Esophagus squamous epithelium (tissue), 5 donors: ENCODE results near the gene C20orf96. TPM values are rescaled to one million over a fixed set of nuclear protein-coding genes. Genes with fewer than 3 reads are reported as not detected.
"Not testable (repeated sequence)": the region's sequence is repeated elsewhere in the genome, so short reads cannot be mapped to it uniquely, and the experiment has no call there.

Source experiments
- DNase-seq: peaks from one replicate; lab custom pipeline; 2025; lab: John Stamatoyannopoulos, UW
- H3K27ac ChIP-seq, 4 donors: fragments of 200-600 bp; sonication (generic); one replicate each; pipeline ENCODE4 v1.5.1; 2016 to 2019; ENCODE audit warnings: mild to moderate bottlenecking in 1 of 4
- H3K27me3 ChIP-seq, 4 donors: fragments of 200-600 bp; sonication (generic); 1 replicate in 3 of 4; 2 replicates in 1 of 4; pipeline versions ENCODE4 v1.5.1 to v1.6.0; 2017 to 2021; ENCODE audit warnings: antibody characterized with exemption in 1 of 4
- H3K36me3 ChIP-seq, 3 donors: fragments of 200-600 bp; sonication (generic); one replicate each; pipeline ENCODE4 v1.5.1; 2016 to 2019
- H3K4me1 ChIP-seq, 3 donors: fragments of 200-600 bp; sonication (generic); one replicate each; pipeline ENCODE4 v1.5.1; 2017 to 2019
- H3K4me3 ChIP-seq, 4 donors: fragments of 200-600 bp; sonication (generic); 1 replicate in 3 of 4; 2 replicates in 1 of 4; pipeline ENCODE4 v1.5.1; 2016 to 2019; ENCODE audit warnings: mild to moderate bottlenecking in 2 of 4, moderate library complexity in 1 of 4
- H3K9me3 ChIP-seq, 3 donors: fragments of 200-600 bp; sonication (generic); one replicate each; pipeline ENCODE4 v1.5.1; 2016 to 2019
- CTCF ChIP-seq, 6 experiments: fragments of 450-650 bp in 4 of 6; fragments of 200-600 bp in 2 of 6; sonication (generic) in 2 of 6; IDR thresholded peaks; one replicate each; pipeline ENCODE4 v1.5.1; 2016 to 2019; ENCODE audit warnings: antibody characterized with exemption in 6 of 6, mild to moderate bottlenecking in 4 of 6, moderate library complexity in 4 of 6
- POLR2A ChIP-seq, 4 donors: fragments of 450-650 bp; IDR thresholded peaks; one replicate each; pipeline ENCODE4 v1.6.1; 2017; ENCODE audit warnings: antibody characterized with exemption in 4 of 4, mild to moderate bottlenecking in 4 of 4, moderate library complexity in 3 of 4
- WGBS, 2 donors: methylation state at CpG; one replicate each; pipeline ENCODE4 v1.1.5; 2018; 5-methylcytosine and 5-hydroxymethylcytosine counted together
- intact Hi-C: fragments of 100-400 bp; cut with DNase I; formaldehyde crosslinking; loops from one replicate; pipeline ENCODE4 v1.15.0; 2022
- total RNA-seq, 4 donors: library from RNA; depleted of rRNA; stranded (reverse); fragments of >200 nt; gene quantifications; one replicate each; pipeline ENCODE4 v1.1.0, GENCODE V29; 2016
- donor health status: DM: yes; HTN: yes; CAD: no.

Gene C20orf96, protein sequence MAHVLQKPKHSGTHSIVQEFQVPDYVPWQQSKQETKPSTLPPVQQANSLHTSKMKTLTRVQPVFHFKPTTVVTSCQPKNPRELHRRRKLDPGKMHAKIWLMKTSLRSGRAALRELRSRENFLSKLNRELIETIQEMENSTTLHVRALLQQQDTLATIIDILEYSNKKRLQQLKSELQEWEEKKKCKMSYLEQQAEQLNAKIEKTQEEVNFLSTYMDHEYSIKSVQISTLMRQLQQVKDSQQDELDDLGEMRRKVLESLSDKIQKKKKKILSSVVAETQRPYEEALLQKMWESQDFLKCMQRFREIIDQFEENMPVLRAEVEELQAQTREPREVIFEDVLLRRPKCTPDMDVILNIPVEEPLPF
- total RNA-seq = 1 to 10 TPM in 2 of 4 donors, under 1 TPM in 2; 0.19 to 1.1 (median 0.89) TPM

DNA sequence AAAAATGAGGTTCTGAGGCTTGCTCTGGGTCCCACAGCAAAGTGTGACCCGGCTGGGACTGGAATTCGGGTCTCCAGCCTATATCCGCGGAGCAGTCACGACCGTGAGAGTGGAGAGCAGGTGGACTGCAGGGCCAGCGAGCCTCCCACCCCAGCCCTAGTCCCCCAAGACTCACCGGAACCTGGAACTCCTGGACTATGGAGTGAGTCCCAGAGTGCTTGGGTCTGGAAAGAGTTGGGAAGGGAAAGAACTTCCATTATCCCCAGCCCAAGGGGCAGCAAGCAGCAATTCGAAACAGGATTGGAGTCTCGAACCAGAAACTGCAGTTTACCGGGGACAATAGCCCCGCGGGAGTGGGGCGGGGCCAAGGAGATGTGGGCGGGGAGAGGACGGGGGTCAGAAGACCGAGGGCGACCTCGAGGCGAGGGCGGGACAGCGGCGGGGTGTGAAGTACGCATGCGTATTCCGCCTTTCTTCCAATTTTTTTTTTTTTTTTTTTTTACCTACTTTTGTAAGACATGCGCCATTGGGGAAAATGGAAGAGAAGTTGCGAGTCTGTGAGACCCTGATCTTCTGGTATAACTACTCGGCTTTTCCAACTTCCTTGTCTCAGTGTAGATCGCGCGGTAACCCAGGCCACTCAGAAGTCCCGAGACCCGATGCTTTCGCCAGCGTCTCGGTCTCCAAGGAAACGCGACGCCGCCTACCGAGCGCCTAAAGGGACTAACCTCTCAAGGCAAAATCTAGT is at the start of gene C20orf96:
Gene C20orf96 (minus strand): TSS at position 667 of the 748 bp plus-strand sequence. CDS start 140 bp downstream, at position 527.
- Histone ChIP-seq H3K4me1 (peaks cover 3 to 22% (median 13%) of the 10 kb centered on the region in 3 donors), H3K36me3 (no peaks in the 10 kb centered on the region), H3K9me3 (no peaks in the 10 kb centered on the region), H3K27ac (peak within 1 kb of the TSS; percentile 68 to 86 (median 81)), H3K4me3 (peak within 1 kb of the TSS; percentile 38 to 70 (median 64)), H3K27me3 (no peaks in the 10 kb centered on the region)
- no peak for TF ChIP-seq POLR2A (IDR thresholded peaks at IDR 0.05)
- peak in 4 of 6 experiments; percentile 45 to 55 (median 50) for TF ChIP-seq CTCF (IDR thresholded peaks at IDR 0.05)
- DNase-seq = peak; percentile 42
- 0 to 1% methylated on average over 41 to 43 of the region's 43 CpGs for WGBS, 2 donors
- intact Hi-C loops = no loop called here

GRCh38 chr20:336040-336439 is 45.5 kb upstream of the C20orf96 start:
- DNase-seq, H3K4me1 ChIP-seq, H3K9me3 ChIP-seq, H3K4me3 ChIP-seq, H3K36me3 ChIP-seq, intact Hi-C loops, H3K27me3 ChIP-seq, H3K27ac ChIP-seq: not testable (repeated sequence)
- WGBS, 2 donors = 80% methylated on average over 1 of the region's 1 CpG; no CpG with 5 or more reads in 1 of the 2 donors

GRCh38 chr20:334578-334977 is 44.0 kb upstream of the C20orf96 start:
- no peaks in the 10 kb centered on the region for H3K27me3 ChIP-seq
- 90 to 93% methylated on average over 8 of the region's 8 CpGs for WGBS, 2 donors
- no peak overlapping the region for H3K4me3 ChIP-seq
- TF ChIP-seq CTCF (IDR thresholded peaks at IDR 0.05) (no peak), POLR2A (IDR thresholded peaks at IDR 0.05) (no peak)
- H3K27ac ChIP-seq = no peak overlapping the region
- peaks cover 9 to 15% (median 11%) of the 10 kb centered on the region in 3 donors for H3K4me1 ChIP-seq
- intact Hi-C loops = no loop called here
- no peaks in the 10 kb centered on the region for H3K36me3 ChIP-seq
- DNase-seq = no peak
- no peaks in the 10 kb centered on the region for H3K9me3 ChIP-seq

- intact Hi-C loops = no loop called here
- 35 to 49% methylated on average over 10 to 13 of the region's 16 CpGs for WGBS, 2 donors
- Histone ChIP-seq H3K27me3 (peaks cover 0 to 6% (median 0%) of the 10 kb centered on the region in 4 donors), H3K36me3 (no peaks in the 10 kb centered on the region), H3K4me3 (no peak overlapping the region), H3K9me3 (no peaks in the 10 kb centered on the region), H3K4me1 (peaks cover 26 to 53% (median 35%) of the 10 kb centered on the region in 3 donors), H3K27ac (peak overlapping the region in 1 of 4 donors; percentile 98)
- no peak for DNase-seq
- TF ChIP-seq CTCF (IDR thresholded peaks at IDR 0.05) = peak; percentile 58 to 84 (median 74)
- TF ChIP-seq POLR2A (IDR thresholded peaks at IDR 0.05) = no peak
Observed at GRCh38 chr20:330233-331149, 39.9 kb upstream of the C20orf96 start.

DNA sequence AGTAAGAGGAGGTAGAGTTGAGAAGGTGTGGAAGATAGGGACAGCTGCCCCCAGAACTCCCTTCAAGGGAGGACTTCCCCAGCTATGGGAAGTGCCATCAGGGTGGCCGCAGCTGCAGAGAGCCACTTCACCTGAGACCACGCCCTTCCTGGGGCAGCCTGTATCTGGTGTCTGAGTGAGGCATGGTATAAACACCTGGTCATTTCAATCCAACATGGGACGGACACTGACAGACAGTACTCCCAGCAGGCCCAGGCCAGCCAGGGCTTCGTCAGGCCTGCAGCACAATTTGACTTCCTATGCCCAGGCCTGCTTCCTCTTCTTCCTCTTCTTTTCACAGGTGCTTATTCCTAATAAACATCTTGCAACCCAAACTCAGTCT is 39.3 kb upstream of the C20orf96 start:
- no peak for DNase-seq
- no peaks in the 10 kb centered on the region for H3K9me3 ChIP-seq
- no peaks in the 10 kb centered on the region for H3K36me3 ChIP-seq
- peaks cover 26 to 54% (median 35%) of the 10 kb centered on the region in 3 donors for H3K4me1 ChIP-seq
- peak overlapping the region in 1 of 4 donors; percentile 98 for H3K27ac ChIP-seq
- TF ChIP-seq POLR2A (IDR thresholded peaks at IDR 0.05) (no peak), CTCF (IDR thresholded peaks at IDR 0.05) (no peak)
- H3K27me3 ChIP-seq = peaks cover 0 to 6% (median 0%) of the 10 kb centered on the region in 4 donors
- no peak overlapping the region for H3K4me3 ChIP-seq
- WGBS, 2 donors = 29 to 58% methylated on average over 2 of the region's 4 CpGs
- intact Hi-C loops = no loop called here
